Measurements from ENCODE around the gene SLC7A6OS.
A peak's percentile ranks its signal among the peaks of the same experiment; 100 is the strongest.
"Not testable (repeated sequence)": the region's sequence is repeated elsewhere in the genome, so short reads cannot be mapped to it uniquely, and the experiment has no call there.

SLC7A6OS gene

DNA sequence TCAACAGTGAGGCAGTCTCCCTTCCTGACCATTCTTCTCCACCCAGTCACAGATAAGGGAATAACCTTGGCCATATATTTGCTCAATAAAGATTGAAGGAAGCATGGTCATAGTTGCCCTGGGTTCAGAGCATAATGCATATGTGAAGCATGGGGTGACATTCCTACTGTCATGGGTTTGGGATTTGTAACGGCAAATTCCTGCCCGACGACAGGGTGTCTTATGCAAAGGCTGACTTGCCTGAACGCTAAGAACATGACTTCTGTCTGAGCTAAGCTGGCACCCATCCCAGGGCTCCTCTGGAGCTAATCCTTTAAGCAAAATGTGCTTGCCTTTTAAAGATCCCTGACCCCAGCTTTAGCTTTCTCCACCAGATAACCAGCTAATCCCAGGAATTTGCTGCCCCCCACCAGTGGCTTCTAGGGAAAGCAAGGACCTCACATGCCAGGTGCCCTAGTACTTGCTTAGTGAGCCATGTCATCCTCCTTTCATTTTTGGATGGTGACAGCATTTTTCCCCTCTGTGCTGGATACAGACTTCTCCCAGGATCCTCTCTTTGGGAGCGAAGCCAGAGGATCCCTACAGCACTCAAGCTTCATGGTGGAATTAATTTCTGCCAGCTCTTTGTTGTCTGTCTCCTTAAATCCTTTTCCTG is 11.7 kb downstream of the SLC7A6OS start:
- H3K9me3 Mint-ChIP-seq = no peaks in the 10 kb centered on the region
- peaks cover 42% of the 10 kb centered on the region for H3K4me1 Mint-ChIP-seq (ENCODE audit: low read depth)
- no peaks in the 10 kb centered on the region for H3K27me3 Mint-ChIP-seq
- H3K36me3 Mint-ChIP-seq (ENCODE audit: low read depth) = peaks cover 100% of the 10 kb centered on the region
- intact Hi-C loops (cut with micrococcal nuclease) = no loop called here
- H3K4me3 Mint-ChIP-seq = no peak overlapping the region
- H3K27ac Mint-ChIP-seq = no peak overlapping the region

DNA sequence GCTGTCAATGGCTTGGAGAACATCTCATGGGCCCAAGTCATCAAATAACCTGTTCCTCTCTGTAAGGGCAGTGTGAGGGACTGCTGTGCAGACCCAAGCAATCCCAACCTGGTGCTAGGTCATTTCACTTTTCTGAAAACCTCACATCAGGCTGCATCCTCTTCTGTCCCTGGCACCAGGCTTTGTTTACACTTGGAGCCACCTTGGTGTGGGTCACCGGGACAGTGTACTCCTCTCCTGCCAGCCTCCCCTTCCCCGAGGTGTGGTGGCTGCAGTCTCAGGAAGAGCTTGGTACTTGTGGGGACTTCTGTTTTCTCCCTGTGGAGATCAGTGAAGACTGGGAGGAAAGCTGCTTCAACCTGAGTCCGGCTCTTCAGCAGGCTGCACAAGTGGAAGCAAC is 12.4 kb downstream of the SLC7A6OS start:
- H3K27ac Mint-ChIP-seq = peak overlapping the region; percentile 46
- H3K4me1 Mint-ChIP-seq (ENCODE audit: low read depth) = peaks cover 42% of the 10 kb centered on the region
- peaks cover 100% of the 10 kb centered on the region for H3K36me3 Mint-ChIP-seq (ENCODE audit: low read depth)
- H3K27me3 Mint-ChIP-seq = no peaks in the 10 kb centered on the region
- no peak overlapping the region for H3K4me3 Mint-ChIP-seq
- intact Hi-C loops (cut with micrococcal nuclease) = no loop called here
- no peaks in the 10 kb centered on the region for H3K9me3 Mint-ChIP-seq

DNA sequence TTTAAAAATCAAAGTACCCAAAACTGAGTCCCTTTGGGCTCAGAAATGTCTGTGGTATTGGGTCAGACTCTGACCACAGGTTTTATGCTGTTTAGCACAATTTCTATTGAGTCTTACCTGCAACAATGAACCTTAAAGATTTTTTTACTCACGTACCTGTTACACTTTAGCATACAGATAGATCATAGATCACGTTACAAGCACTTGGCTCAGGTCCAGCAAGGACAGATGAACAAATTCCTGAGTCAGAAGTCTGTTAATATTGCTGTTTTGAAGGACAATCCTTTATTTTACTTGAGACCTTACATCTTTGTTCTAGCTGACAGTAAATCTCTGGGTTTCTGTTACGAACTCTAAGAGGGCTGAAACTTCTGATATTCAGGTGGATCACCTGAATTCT is 12.8 kb downstream of the SLC7A6OS start:
- Mint-ChIP-seq H3K27ac (peak overlapping the region; percentile 82), H3K27me3 (no peaks in the 10 kb centered on the region), H3K4me3 (no peak overlapping the region), H3K36me3 (ENCODE audit: low read depth) (peaks cover 100% of the 10 kb centered on the region), H3K4me1 (ENCODE audit: low read depth) (peaks cover 42% of the 10 kb centered on the region), H3K9me3 (no peaks in the 10 kb centered on the region)
- intact Hi-C loops (cut with micrococcal nuclease) = no loop called here

DNA sequence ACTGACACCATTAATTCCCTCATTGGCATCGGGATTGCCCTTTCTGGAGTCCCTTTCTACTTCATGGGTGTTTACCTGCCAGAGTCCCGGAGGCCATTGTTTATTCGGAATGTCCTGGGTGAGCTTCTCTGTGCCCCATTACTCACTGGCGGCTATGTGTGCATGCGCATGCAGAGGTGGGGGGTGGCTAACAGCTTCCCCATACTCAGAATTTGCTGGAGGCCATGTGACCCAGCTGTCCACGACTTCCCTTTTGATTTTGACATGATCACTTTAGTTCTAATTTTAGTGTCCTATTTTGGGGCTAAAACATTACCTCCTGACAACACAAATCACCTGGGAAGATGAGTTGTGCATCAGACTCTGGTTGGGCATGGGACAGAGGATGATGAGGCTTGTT is 14.1 kb downstream of the SLC7A6OS start:
- no peaks in the 10 kb centered on the region for H3K27me3 Mint-ChIP-seq
- H3K4me1 Mint-ChIP-seq (ENCODE audit: low read depth) = peaks cover 42% of the 10 kb centered on the region
- peaks cover 100% of the 10 kb centered on the region for H3K36me3 Mint-ChIP-seq (ENCODE audit: low read depth)
- peak overlapping the region; percentile 30 for H3K4me3 Mint-ChIP-seq
- intact Hi-C loops (cut with micrococcal nuclease) = no loop called here
- H3K9me3 Mint-ChIP-seq = no peaks in the 10 kb centered on the region
- H3K27ac Mint-ChIP-seq = peak overlapping the region; percentile 82

DNA sequence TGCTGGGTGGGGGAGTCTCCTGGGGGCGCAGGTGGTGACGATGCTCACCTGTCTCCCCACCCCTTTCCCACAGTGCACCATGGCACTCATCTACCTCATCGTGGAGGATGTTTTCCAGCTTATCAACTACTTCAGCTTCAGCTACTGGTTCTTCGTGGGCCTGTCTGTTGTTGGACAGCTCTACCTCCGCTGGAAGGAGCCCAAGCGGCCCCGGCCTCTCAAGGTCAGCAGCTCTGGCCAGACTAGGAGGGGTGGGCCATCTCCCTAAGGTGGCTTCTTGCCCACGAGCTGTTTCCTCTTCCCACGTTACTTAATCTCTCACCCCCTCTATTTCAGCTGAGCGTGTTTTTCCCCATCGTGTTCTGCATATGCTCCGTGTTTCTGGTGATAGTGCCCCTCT is 14.5 kb downstream of the SLC7A6OS start:
- Mint-ChIP-seq H3K27me3 (no peaks in the 10 kb centered on the region), H3K9me3 (no peaks in the 10 kb centered on the region), H3K36me3 (ENCODE audit: low read depth) (peaks cover 100% of the 10 kb centered on the region), H3K4me1 (ENCODE audit: low read depth) (peaks cover 42% of the 10 kb centered on the region), H3K27ac (peak overlapping the region; percentile 82), H3K4me3 (peak overlapping the region; percentile 30)
- intact Hi-C loops (cut with micrococcal nuclease) = no loop called here

DNA sequence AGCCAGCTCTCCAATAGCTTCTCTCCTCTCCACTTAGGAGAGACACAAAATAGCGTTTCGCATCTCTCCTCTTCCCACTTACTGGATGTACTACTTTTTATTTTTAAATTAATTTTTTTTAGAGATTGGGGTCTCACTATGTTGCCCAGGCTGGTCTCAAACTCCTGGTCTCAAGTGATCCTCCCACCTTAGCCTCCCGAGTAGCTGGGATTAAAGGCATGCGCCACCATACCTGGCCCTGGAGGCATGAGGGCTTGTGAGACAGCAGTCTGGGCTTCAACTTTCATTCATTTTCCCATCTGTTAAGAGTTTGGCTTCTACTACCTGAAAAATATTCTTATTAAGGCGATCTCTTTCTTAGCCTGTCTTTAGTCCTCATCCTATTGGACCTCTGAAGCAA is 18.3 kb downstream of the SLC7A6OS start:
- intact Hi-C loops (cut with micrococcal nuclease) = no loop called here
- Mint-ChIP-seq H3K27ac (no peak overlapping the region), H3K9me3 (no peaks in the 10 kb centered on the region), H3K36me3 (ENCODE audit: low read depth) (peaks cover 88% of the 10 kb centered on the region), H3K4me3 (no peak overlapping the region), H3K27me3 (no peaks in the 10 kb centered on the region), H3K4me1 (ENCODE audit: low read depth) (peaks cover 55% of the 10 kb centered on the region)

DNA sequence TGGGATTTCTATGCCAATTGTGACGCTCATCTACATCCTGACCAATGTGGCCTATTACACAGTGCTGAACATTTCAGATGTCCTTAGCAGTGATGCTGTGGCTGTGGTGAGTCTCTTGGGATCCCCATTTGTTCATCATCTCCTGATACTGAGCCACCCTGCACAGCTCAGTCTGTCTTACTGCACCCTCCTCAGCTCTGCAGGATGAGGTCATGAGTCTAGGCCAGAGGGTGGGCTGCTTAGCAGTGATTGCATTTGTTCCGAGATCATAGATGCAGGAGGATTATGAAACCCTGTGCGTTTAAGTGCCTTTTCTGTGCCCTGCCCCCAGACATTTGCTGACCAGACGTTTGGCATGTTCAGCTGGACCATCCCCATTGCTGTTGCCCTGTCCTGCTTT is 19.5 kb downstream of the SLC7A6OS start:
- intact Hi-C loops (cut with micrococcal nuclease) = no loop called here
- no peaks in the 10 kb centered on the region for H3K9me3 Mint-ChIP-seq
- H3K36me3 Mint-ChIP-seq (ENCODE audit: low read depth) = peaks cover 87% of the 10 kb centered on the region
- no peaks in the 10 kb centered on the region for H3K27me3 Mint-ChIP-seq
- H3K27ac Mint-ChIP-seq = peak overlapping the region; percentile 45
- H3K4me1 Mint-ChIP-seq (ENCODE audit: low read depth) = peaks cover 55% of the 10 kb centered on the region
- H3K4me3 Mint-ChIP-seq = no peak overlapping the region

DNA sequence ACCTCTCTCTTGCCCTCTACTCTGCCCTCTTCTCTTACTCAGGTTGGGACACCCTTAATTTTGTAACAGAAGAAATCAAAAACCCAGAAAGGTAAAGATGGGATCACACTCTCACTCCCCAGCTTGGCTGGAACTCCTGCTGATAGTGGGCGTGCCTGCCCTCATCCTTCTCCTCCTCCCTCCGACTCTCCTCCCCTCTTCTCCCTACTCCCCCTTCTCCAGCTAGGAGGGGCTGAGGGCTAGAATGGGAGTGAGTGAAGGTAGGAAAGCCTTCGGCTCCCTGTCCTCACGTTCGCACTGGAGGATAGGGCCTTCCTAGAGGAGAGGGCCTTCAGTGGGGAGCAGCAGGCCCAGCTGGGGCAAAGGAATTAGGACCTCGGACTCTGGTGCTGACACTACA is 20.3 kb downstream of the SLC7A6OS start:
- intact Hi-C loops (cut with micrococcal nuclease) = no loop called here
- peak overlapping the region; percentile 45 for H3K27ac Mint-ChIP-seq
- no peaks in the 10 kb centered on the region for H3K27me3 Mint-ChIP-seq
- peaks cover 55% of the 10 kb centered on the region for H3K4me1 Mint-ChIP-seq (ENCODE audit: low read depth)
- H3K36me3 Mint-ChIP-seq (ENCODE audit: low read depth) = peaks cover 80% of the 10 kb centered on the region
- H3K4me3 Mint-ChIP-seq = no peak overlapping the region
- H3K9me3 Mint-ChIP-seq = no peaks in the 10 kb centered on the region

DNA sequence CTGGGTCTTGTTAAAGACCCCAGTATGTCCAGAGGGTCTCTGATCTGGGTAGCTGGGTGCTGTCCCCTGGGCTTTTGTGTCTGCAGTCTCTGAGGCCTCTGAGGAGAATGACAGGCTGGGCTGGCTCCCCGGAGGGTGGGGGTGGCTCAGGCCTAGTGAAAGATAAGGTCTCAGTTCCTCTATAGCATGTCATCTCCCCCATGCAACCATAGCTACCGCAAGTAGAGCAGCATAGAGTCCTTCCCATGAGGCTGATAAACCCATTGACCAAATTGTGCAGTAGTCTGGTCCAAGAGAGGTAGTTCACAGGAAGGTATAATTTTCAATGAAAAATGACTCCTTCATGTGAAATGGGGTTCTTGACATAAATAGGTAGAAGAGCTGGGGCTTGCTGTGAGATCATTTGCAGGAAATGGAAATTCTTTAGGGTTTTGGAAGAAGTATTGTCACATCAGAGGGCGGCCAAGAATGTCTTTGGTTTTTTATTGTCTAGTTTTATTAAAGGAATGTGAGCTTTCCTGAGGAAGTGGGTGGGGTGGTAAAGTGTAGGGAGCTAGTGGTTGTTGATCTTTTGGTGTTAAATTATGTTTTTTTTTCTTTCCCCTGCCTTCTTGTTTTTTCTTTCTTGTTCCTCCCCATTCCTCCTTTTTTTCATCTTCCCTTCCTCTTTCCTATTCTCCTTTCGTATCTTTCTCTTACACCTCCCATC is 21.0 kb downstream of the SLC7A6OS start:
- H3K4me1 Mint-ChIP-seq (ENCODE audit: low read depth) = peaks cover 62% of the 10 kb centered on the region
- H3K36me3 Mint-ChIP-seq (ENCODE audit: low read depth) = peaks cover 75% of the 10 kb centered on the region
- H3K4me3 Mint-ChIP-seq = peak overlapping the region; percentile 8
- H3K27ac Mint-ChIP-seq = peak overlapping the region; percentile 45
- intact Hi-C loops (cut with micrococcal nuclease) = no loop called here
- no peaks in the 10 kb centered on the region for H3K9me3 Mint-ChIP-seq
- no peaks in the 10 kb centered on the region for H3K27me3 Mint-ChIP-seq

DNA sequence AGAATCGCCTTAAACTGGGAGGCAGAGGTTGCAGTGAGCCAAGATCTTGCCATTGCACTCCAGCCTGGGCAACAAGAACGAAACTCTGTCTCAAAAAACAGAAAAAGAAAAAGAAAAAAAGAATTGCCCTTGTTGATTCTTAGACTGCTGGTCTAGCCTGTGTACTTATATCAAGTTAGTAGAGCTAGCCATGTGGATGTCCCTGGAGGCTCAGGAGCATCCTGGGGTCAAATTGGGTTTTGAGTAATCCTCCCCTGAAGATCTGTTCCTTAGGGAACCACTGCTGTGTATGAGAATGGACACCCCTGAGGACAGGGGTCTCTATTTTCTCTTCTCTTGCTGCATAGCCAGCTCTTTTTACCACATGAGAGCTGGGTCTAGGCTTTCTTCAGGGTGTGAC is 21.5 kb downstream of the SLC7A6OS start:
- Mint-ChIP-seq H3K4me1 (ENCODE audit: low read depth) (peaks cover 68% of the 10 kb centered on the region), H3K36me3 (ENCODE audit: low read depth) (peaks cover 75% of the 10 kb centered on the region), H3K9me3 (no peaks in the 10 kb centered on the region), H3K4me3 (peak overlapping the region; percentile 8), H3K27me3 (no peaks in the 10 kb centered on the region), H3K27ac (peak overlapping the region; percentile 45)
- intact Hi-C loops (cut with micrococcal nuclease) = no loop called here

DNA sequence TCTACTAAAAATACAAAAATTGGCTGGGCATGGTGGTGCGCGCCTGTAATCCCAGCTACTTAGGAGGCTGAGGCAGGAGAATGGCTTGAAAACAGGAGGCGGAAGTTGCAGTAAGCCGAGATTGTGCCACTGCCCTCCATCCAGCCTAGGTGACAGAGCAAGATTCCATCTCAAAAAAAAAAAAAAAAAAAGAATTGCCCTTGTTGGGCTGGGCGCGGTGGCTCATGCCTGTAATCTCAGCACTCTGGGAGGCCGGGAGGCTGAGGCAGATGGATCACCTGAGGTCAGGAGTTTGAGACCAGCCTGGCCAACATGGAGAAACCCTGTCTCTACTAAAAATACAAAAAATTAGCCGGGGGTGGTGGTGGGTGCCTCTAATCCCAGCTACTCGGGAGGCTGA is 21.9 kb downstream of the SLC7A6OS start:
- H3K27me3 Mint-ChIP-seq; H3K27ac Mint-ChIP-seq; H3K4me3 Mint-ChIP-seq; intact Hi-C loops (cut with micrococcal nuclease); H3K9me3 Mint-ChIP-seq: not testable (repeated sequence)
- Mint-ChIP-seq H3K36me3 (ENCODE audit: low read depth) (peaks cover 73% of the 10 kb centered on the region), H3K4me1 (ENCODE audit: low read depth) (peaks cover 72% of the 10 kb centered on the region)

DNA sequence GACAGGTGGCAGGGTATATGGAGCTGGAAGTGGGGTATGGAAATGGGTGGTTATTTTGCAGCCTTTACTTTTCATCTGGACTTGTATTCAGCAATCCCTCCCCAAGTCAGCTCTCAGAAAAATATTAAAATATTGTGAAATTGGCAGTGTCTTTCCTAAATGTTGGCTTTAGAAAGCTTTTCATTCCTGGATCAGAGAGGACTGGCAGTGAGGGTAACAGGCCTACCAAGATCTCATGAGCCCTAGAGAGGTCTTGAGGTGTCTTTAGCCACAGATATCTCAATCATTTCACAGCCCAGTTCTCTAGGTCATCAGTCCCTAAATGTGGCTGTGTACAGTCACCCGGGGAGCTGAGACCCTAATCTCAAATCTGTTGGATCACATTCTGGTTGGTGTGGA is 22.5 kb downstream of the SLC7A6OS start:
- Mint-ChIP-seq H3K4me1 (ENCODE audit: low read depth) (peaks cover 77% of the 10 kb centered on the region), H3K9me3 (no peaks in the 10 kb centered on the region), H3K27ac (no peak overlapping the region), H3K27me3 (no peaks in the 10 kb centered on the region), H3K36me3 (ENCODE audit: low read depth) (peaks cover 72% of the 10 kb centered on the region), H3K4me3 (no peak overlapping the region)
- intact Hi-C loops (cut with micrococcal nuclease) = no loop called here

DNA sequence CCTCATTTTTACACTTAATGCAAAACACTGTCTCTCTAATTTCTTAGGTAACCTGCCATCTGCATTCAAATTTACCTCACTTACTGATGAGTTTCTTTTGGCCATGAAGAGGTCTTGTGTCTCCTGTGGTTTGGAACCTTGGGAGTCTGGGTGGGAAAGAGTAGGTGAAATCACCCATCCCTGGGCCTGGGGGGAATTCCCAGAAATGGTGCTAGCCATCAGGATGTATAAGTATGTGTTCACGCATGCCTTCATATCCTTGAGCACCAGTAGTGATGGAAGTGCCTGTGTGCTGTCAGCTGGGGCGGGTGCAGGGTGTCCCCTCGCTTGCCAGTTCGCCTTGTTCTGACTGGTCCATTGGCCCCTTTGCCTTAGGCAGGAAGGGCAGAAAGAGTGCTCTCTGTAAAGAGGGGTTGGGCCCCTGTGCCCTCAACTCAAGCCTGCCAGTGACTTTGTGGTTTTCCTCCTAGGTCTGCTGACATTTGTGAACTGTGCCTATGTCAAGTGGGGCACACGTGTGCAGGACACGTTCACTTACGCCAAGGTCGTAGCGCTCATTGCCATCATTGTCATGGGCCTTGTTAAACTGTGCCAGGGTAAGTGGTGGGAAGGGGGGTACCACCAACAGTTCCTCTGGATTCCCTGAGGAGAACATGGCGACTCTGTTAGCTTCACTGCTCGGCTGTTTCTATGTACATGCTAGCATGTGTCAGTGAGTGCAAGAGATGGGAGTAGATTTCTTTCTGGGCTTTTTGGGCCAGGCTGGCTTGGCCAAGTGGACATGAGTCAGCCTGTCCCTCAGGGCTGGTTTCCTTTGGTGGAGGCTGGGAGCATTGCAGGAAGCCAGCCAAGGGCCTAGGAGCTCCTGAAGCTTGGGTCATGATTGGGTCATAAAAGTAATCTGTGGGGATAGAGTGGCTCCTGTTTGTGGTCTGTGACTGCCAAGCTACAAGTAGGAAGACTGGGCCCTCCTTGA is 23.2 kb downstream of the SLC7A6OS start:
- Mint-ChIP-seq H3K36me3 (ENCODE audit: low read depth) (peaks cover 70% of the 10 kb centered on the region), H3K27me3 (no peaks in the 10 kb centered on the region), H3K4me3 (no peak overlapping the region), H3K4me1 (ENCODE audit: low read depth) (peaks cover 84% of the 10 kb centered on the region), H3K27ac (no peak overlapping the region), H3K9me3 (no peaks in the 10 kb centered on the region)
- intact Hi-C loops (cut with micrococcal nuclease) = no loop called here

Data from dendritic cell treated with granulocyte-macrophage colony-stimulating factor and Interleukin-4, amounts not matched to agents 40 ng/mL and 50 ng/mL, for 4 days (primary cell).